ENCODE results near the gene KIF5C.

GRCh38 chr2:148860037-148860436, 15.0 kb upstream of the KIF5C start:
- TF ChIP-seq, protein P1, sequence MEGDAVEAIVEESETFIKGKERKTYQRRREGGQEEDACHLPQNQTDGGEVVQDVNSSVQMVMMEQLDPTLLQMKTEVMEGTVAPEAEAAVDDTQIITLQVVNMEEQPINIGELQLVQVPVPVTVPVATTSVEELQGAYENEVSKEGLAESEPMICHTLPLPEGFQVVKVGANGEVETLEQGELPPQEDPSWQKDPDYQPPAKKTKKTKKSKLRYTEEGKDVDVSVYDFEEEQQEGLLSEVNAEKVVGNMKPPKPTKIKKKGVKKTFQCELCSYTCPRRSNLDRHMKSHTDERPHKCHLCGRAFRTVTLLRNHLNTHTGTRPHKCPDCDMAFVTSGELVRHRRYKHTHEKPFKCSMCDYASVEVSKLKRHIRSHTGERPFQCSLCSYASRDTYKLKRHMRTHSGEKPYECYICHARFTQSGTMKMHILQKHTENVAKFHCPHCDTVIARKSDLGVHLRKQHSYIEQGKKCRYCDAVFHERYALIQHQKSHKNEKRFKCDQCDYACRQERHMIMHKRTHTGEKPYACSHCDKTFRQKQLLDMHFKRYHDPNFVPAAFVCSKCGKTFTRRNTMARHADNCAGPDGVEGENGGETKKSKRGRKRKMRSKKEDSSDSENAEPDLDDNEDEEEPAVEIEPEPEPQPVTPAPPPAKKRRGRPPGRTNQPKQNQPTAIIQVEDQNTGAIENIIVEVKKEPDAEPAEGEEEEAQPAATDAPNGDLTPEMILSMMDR (IDR thresholded peaks at IDR 0.05; ENCODE audit: insufficient read depth, low read depth, low read length): no peak
- TF ChIP-seq EZH2 (IDR thresholded peaks at IDR 0.05; ENCODE audit: insufficient read depth, low read length): no peak

All from astrocyte (in vitro differentiated cells and primary cell).